Upper lobe of right lung (tissue), 1 donor: ENCODE data around the gene PLPPR3. TPM values are rescaled to one million over a fixed set of nuclear protein-coding genes. Genes with fewer than 3 reads are reported as not detected.

ENCODE experiments used
- ATAC-seq: fragments of 200-7000 bp; cut with Tn5 transposase; one replicate; pipeline ENCODE4 v1.9.1; 2020; ENCODE audit warnings: mild to moderate bottlenecking, moderate library complexity
- DNase-seq: peaks from one replicate; pipeline ENCODE4 v3.0.0-alpha.2; 2020
- H3K27ac ChIP-seq: fragments of 200-600 bp; one replicate; pipeline ENCODE4 v1.8.0; 2022
- H3K27me3 ChIP-seq: fragments of 200-600 bp; one replicate; pipeline ENCODE4 v1.8.0; 2022; ENCODE audit warnings: mild to moderate bottlenecking
- H3K36me3 ChIP-seq: fragments of 200-600 bp; one replicate; pipeline ENCODE4 v1.8.0; 2022
- H3K4me1 ChIP-seq: fragments of 200-600 bp; one replicate; pipeline ENCODE4 v1.8.0; 2022
- H3K4me3 ChIP-seq: fragments of 200-600 bp; one replicate; pipeline ENCODE4 v1.8.0; 2022; ENCODE audit warnings: mild to moderate bottlenecking
- H3K9me3 ChIP-seq: fragments of 200-600 bp; one replicate; pipeline ENCODE4 v1.8.0; 2022
- CTCF ChIP-seq: fragments of 200-600 bp; IDR thresholded peaks from one replicate; pipeline ENCODE4 v1.8.0; 2022; ENCODE audit warnings: antibody characterized with exemption
- intact Hi-C: fragments of 100-400 bp; cut with DNase I; formaldehyde crosslinking; loops from one replicate; pipeline ENCODE4 v1.11.0; 2022
- total RNA-seq: library from RNA; stranded (reverse); fragmentation: NEBNext Ultra II Directional; extraction: Animal tissue kit (Norgen Biotek cat#: 25700); gene quantifications from one replicate; pipeline ENCODE4 v1.2.1, GENCODE V29; 2021
- donor health status: DM: no; HTN: yes; CAD: no; lungs with severe emphysema.

Gene PLPPR3
- total RNA-seq, 1 donor from 2014 or later: 0.46 TPM

GRCh38 chr19:776549-776948 lies 45.2 kb downstream of the PLPPR3 start:
- Histone ChIP-seq H3K27me3 (no peaks in the 10 kb centered on the region), H3K4me1 (peaks cover 7% of the 10 kb centered on the region), H3K27ac (no peak overlapping the region), H3K4me3 (no peak overlapping the region), H3K9me3 (no peaks in the 10 kb centered on the region), H3K36me3 (no peaks in the 10 kb centered on the region)
- ATAC-seq (no peak), DNase-seq (no peak)
- intact Hi-C loops: no loop called here
- TF ChIP-seq CTCF: no peak

- Histone ChIP-seq H3K27me3 (no peaks in the 10 kb centered on the region), H3K27ac (no peak overlapping the region), H3K4me1 (no peaks in the 10 kb centered on the region), H3K36me3 (no peaks in the 10 kb centered on the region), H3K4me3 (no peak overlapping the region), H3K9me3 (no peaks in the 10 kb centered on the region)
- no peak for TF ChIP-seq CTCF
- peak; percentile 19 for ATAC-seq
- DNase-seq: no peak
- intact Hi-C loops: loop anchor here (5.0 kb wide), 1 partner anchor 149 kb away; no protein-coding TSS in a partner anchor
Measured at GRCh38 chr19:772730-773436, 48.9 kb downstream of the PLPPR3 start.

- intact Hi-C loops: loop anchor here (5.0 kb wide), 1 partner anchor 150 kb away; no protein-coding TSS in a partner anchor
- Histone ChIP-seq H3K36me3 (no peaks in the 10 kb centered on the region), H3K27ac (no peak overlapping the region), H3K4me1 (no peaks in the 10 kb centered on the region), H3K27me3 (no peaks in the 10 kb centered on the region), H3K4me3 (no peak overlapping the region), H3K9me3 (no peaks in the 10 kb centered on the region)
- ATAC-seq (no peak), DNase-seq (no peak)
- TF ChIP-seq CTCF: no peak
Measured at GRCh38 chr19:772063-772462, 49.7 kb downstream of the PLPPR3 start.

GRCh38 chr19:771332-771785 lies 50.4 kb downstream of the PLPPR3 start:
- no peaks in the 10 kb centered on the region for H3K36me3 ChIP-seq
- DNase-seq (no peak), ATAC-seq (peak; percentile 65)

GRCh38 chr19:769616-770015 lies 52.1 kb downstream of the PLPPR3 start:
- TF ChIP-seq CTCF: no peak
- Histone ChIP-seq H3K4me1 (no peaks in the 10 kb centered on the region), H3K4me3 (no peak overlapping the region), H3K27ac (no peak overlapping the region), H3K27me3 (no peaks in the 10 kb centered on the region), H3K9me3 (no peaks in the 10 kb centered on the region), H3K36me3 (no peaks in the 10 kb centered on the region)
- ATAC-seq: no peak
- DNase-seq: no peak
- intact Hi-C loops: loop anchor here (5.0 to 10.0 kb wide), 3 partner anchors 85 to 215 kb away; partner anchors contain the start of genes CFD, ELANE and WDR18

More at GRCh38 chr19:771332-771785, 50.4 kb downstream of the PLPPR3 start:
- Histone ChIP-seq H3K4me1 (no peaks in the 10 kb centered on the region), H3K27ac (no peak overlapping the region), H3K27me3 (no peaks in the 10 kb centered on the region), H3K9me3 (no peaks in the 10 kb centered on the region), H3K4me3 (no peak overlapping the region)
- TF ChIP-seq CTCF: peak; percentile 62
- intact Hi-C loops: loop anchor here (5.0 kb wide), 1 partner anchor 151 kb away; no protein-coding TSS in a partner anchor
